Thyroid gland (tissue), 4 donors: ENCODE data around the gene ADCYAP1R1. TPM values are rescaled to one million over a fixed set of nuclear protein-coding genes. Genes with fewer than 3 reads are reported as not detected.

Source experiments
- DNase-seq, 2 donors: peaks; one replicate each; pipeline ENCODE4 v3.0.0-alpha.2; 2019
- H3K27ac ChIP-seq, 3 donors: fragments of 200-600 bp; sonication (generic); 1 replicate in 2 of 3; 2 replicates in 1 of 3; pipeline ENCODE4 v1.5.1; 2016 to 2019; ENCODE audit warnings: mild to moderate bottlenecking in 1 of 3, moderate library complexity in 1 of 3
- H3K27me3 ChIP-seq: fragments of 200-600 bp; sonication (generic); one replicate; pipeline ENCODE4 v1.5.1; 2019
- H3K36me3 ChIP-seq, 2 donors: fragments of 200-600 bp; sonication (generic); one replicate each; pipeline ENCODE4 v1.5.1; 2016 to 2019
- H3K4me1 ChIP-seq, 2 donors: fragments of 200-600 bp; sonication (generic); one replicate each; pipeline ENCODE4 v1.5.1; 2017 to 2019
- H3K4me3 ChIP-seq, 3 donors: fragments of 200-600 bp; sonication (generic); replicated peaks in 1 of 3; 1 replicate in 2 of 3; 2 replicates in 1 of 3; pipeline ENCODE4 v1.5.1; 2016; ENCODE audit warnings: mild to moderate bottlenecking in 1 of 3
- H3K9me3 ChIP-seq: fragments of 200-600 bp; sonication (generic); one replicate; pipeline ENCODE4 v1.5.1; 2017
- POLR2A ChIP-seq, 2 donors: fragments of 450-650 bp; IDR thresholded peaks; one replicate each; pipeline ENCODE4 v1.6.1; 2017; ENCODE audit warnings: antibody characterized with exemption in 2 of 2, mild to moderate bottlenecking in 2 of 2, moderate library complexity in 1 of 2
- WGBS, 2 donors: methylation state at CpG; one replicate each; pipeline ENCODE4 v1.1.5; 2017; 5-methylcytosine and 5-hydroxymethylcytosine counted together
- intact Hi-C: fragments of 100-400 bp; cut with DNase I; formaldehyde crosslinking; loops from one replicate; pipeline ENCODE4 v1.15.1; 2023
- total RNA-seq, 4 donors: library from RNA; depleted of rRNA; stranded (reverse); fragments of >200 nt; gene quantifications; one replicate each; pipeline ENCODE4 v1.2.3, GENCODE V29; 2016
- TF ChIP-seq, protein P1 (sequence below), 6 experiments: fragments of 200-600 bp in 3 of 6; fragments of 450-650 bp in 3 of 6; sonication (generic) in 3 of 6; IDR thresholded peaks; one replicate each; pipeline ENCODE4 v1.5.1; 2016 to 2019; ENCODE audit warnings: antibody characterized with exemption in 6 of 6, mild to moderate bottlenecking in 2 of 6, inconsistent platforms in 1 of 6, moderate library complexity in 1 of 6

ADCYAP1R1 gene
- total RNA-seq, 4 donors from 2014 or later: 0.27 to 4.6 (median 2.5) TPM

DNA sequence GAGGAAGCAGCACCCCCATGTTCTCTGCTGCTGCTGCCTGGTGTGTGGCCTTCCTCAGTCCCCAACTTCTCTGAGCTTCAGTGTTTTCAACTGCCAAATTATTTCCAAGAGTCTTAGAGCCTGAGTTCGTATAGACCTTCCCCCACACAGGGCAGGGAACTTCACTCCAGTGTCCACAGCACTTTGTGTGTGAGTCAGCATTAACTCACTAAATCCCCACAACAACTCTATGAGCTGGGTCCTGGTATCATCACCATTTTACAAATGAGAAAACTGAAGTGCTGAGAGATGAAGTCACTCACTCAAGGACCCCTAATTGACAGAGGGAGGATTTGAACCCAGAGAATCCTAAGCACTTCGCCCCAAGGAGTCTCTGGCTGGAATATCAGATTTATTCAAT lies 48.3 kb downstream of the ADCYAP1R1 start:
- WGBS, 2 donors: 75 to 79% methylated on average over 2 of the region's 2 CpGs
- TF ChIP-seq, protein P1, sequence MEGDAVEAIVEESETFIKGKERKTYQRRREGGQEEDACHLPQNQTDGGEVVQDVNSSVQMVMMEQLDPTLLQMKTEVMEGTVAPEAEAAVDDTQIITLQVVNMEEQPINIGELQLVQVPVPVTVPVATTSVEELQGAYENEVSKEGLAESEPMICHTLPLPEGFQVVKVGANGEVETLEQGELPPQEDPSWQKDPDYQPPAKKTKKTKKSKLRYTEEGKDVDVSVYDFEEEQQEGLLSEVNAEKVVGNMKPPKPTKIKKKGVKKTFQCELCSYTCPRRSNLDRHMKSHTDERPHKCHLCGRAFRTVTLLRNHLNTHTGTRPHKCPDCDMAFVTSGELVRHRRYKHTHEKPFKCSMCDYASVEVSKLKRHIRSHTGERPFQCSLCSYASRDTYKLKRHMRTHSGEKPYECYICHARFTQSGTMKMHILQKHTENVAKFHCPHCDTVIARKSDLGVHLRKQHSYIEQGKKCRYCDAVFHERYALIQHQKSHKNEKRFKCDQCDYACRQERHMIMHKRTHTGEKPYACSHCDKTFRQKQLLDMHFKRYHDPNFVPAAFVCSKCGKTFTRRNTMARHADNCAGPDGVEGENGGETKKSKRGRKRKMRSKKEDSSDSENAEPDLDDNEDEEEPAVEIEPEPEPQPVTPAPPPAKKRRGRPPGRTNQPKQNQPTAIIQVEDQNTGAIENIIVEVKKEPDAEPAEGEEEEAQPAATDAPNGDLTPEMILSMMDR (IDR thresholded peaks at IDR 0.05): no peak
- no peak for TF ChIP-seq POLR2A (IDR thresholded peaks at IDR 0.05)
- Histone ChIP-seq H3K27ac (no peak overlapping the region), H3K4me3 (no peak overlapping the region), H3K4me1 (no peaks in the 10 kb centered on the region), H3K36me3 (no peaks in the 10 kb centered on the region), H3K27me3 (no peaks in the 10 kb centered on the region), H3K9me3 (no peaks in the 10 kb centered on the region)
- intact Hi-C loops: no loop called here
- DNase-seq: no peak

DNA sequence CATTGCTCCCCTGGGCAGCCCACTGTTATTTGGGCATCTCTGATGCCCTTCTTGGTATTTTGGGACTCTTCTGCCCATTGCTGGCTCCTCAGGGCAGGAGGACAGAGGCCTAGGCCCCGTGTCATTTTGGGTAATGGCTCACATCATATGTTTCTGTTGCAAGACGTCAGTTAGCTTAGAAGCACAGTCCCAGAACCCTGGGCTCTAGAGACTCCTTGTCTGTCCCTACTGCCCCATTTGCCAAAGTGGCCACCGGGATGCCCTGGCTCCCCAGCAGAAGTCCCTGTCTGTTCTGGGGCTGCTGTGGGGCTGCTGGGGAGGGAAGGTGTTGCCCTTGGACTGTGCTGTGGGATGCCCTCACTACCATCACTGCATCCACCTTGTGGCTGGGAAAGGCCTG lies 48.8 kb downstream of the ADCYAP1R1 start:
- intact Hi-C loops: no loop called here

DNA sequence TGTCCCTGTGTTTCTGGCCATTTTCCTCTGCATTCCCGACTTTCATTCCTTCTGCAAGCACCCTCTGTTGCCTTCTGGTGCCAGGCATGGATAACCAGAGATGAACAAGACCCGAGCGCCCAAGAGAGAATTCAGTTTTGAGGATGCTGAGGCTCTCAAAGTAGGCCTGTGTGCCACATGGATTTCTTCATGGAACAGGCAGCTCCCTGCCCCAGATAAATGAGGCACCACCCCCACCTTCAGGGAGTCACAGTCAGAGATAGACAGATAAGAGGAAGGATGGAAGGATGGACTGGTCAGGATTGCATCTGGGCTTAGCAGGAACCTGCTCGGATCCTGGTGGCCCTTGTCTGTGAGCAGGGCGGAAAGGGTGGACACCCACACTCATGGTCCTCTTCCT lies 49.4 kb downstream of the ADCYAP1R1 start:
- intact Hi-C loops: no loop called here
- no peaks in the 10 kb centered on the region for H3K9me3 ChIP-seq
- no peak for DNase-seq
- no peaks in the 10 kb centered on the region for H3K4me1 ChIP-seq
- no peaks in the 10 kb centered on the region for H3K27me3 ChIP-seq
- H3K36me3 ChIP-seq: no peaks in the 10 kb centered on the region
- no peak overlapping the region for H3K27ac ChIP-seq
- no peak overlapping the region for H3K4me3 ChIP-seq
- no peak for TF ChIP-seq POLR2A (IDR thresholded peaks at IDR 0.05)
- 80 to 87% methylated on average over 5 of the region's 5 CpGs for WGBS, 2 donors

More for the DNA sequence above, 48.8 kb downstream of the ADCYAP1R1 start:
- no peak for TF ChIP-seq POLR2A (IDR thresholded peaks at IDR 0.05)
- TF ChIP-seq, protein P1 (IDR thresholded peaks at IDR 0.05): no peak
- no peaks in the 10 kb centered on the region for H3K36me3 ChIP-seq
- no peaks in the 10 kb centered on the region for H3K27me3 ChIP-seq
- H3K27ac ChIP-seq: no peak overlapping the region
- H3K4me3 ChIP-seq: no peak overlapping the region
- no peaks in the 10 kb centered on the region for H3K4me1 ChIP-seq
- DNase-seq: no peak
- 80 to 83% methylated on average over 1 to 3 of the region's 3 CpGs for WGBS, 2 donors
- H3K9me3 ChIP-seq: no peaks in the 10 kb centered on the region

DNA sequence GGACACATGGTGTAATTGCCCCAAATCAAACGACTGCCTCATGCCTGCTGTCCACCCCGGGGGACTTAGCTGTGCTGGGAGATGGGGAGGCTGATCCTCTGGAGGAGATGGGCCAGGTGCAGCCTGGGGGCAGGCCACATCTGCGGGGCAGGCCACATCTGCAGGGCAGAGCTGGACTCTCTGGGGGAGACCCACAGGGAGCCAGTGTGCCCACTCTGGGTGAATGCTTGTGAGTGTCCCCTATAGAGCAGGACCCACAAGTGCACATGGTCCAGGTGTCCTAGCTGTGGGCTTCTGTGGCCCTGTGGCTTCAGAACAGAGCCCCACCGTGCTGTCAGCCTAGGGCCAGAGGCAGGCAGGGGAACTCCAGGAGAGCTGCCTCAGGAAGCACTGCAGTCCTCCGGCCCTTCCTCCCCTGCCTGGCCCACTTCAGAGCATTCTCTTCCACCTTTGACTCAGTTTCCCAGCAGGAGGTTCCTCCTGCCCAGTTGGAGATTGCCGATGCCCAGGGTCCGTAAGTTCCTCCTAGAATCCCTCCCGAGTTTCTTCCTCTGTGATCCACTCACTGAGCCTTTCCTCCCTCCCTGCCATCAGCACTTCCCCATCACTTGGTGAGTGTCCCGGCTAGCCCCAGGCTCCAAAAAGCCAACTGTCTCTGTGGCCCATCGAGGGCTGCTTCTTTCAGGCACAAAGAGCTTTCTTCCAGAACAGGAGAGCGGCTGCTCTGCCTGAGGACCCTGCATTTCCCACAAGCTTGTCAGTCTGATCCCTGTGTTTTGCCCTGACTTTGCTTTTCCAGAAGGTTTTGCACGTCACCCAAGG lies 50.3 kb downstream of the ADCYAP1R1 start:
- Histone ChIP-seq H3K27ac (no peak overlapping the region), H3K36me3 (no peaks in the 10 kb centered on the region), H3K4me1 (no peaks in the 10 kb centered on the region), H3K27me3 (no peaks in the 10 kb centered on the region), H3K4me3 (no peak overlapping the region), H3K9me3 (no peaks in the 10 kb centered on the region)
- intact Hi-C loops: no loop called here
- TF ChIP-seq POLR2A (IDR thresholded peaks at IDR 0.05): no peak
- TF ChIP-seq, protein P1 (IDR thresholded peaks at IDR 0.05): no peak
- DNase-seq: no peak
- 78 to 83% methylated on average over 11 of the region's 12 CpGs for WGBS, 2 donors

DNA sequence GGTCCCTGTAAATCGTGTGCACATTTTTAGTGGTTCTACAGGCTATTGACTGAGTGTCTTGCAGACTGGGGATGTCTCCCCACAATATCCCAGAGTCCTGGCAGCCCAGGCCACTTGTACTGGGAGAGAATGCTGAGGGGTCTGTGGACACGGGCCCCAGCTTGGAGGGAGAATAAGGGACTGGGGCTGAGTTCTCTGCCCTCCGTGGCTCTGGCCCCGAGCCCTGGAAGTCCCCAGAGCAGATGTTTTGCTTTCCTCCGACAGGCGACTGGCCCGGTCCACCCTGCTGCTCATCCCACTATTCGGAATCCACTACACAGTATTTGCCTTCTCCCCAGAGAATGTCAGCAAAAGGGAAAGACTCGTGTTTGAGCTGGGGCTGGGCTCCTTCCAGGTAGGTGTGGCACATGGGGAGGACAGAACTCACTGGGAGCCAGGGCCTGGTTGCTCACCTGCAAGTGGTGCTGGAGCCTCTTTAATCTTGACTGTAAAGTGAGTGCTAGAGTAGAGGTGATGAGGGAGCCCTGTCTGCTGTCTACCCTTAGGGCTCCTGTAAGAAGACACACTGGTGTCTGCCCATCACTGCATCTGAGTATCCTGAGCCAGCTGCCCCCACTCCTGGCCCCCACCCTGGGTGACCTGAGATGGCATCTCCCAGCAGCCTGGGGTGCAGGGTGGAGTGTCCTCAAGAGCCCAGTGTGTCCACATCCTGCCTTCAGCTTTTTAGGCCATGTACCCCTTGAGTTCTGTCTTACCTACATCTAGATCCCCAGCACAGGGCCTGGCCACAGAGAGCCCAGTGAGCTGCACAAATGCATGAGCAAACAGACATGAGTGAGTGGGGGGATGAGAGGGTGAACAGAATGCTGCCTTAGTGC lies 51.1 kb downstream of the ADCYAP1R1 start:
- no peak for DNase-seq
- H3K9me3 ChIP-seq: no peaks in the 10 kb centered on the region
- intact Hi-C loops: no loop called here
- 69 to 70% methylated on average over 9 of the region's 9 CpGs for WGBS, 2 donors
- H3K27ac ChIP-seq: no peak overlapping the region
- H3K27me3 ChIP-seq: no peaks in the 10 kb centered on the region
- TF ChIP-seq, protein P1 (IDR thresholded peaks at IDR 0.05): no peak
- no peak for TF ChIP-seq POLR2A (IDR thresholded peaks at IDR 0.05)
- no peaks in the 10 kb centered on the region for H3K4me1 ChIP-seq
- no peak overlapping the region for H3K4me3 ChIP-seq
- no peaks in the 10 kb centered on the region for H3K36me3 ChIP-seq
